DOHH2 (cell line): ENCODE results near the gene MRAP2.

Experiments used
- EZH2phosphoT487 ChIP-seq: fragments of 200-600 bp; sonication (generic); IDR thresholded peaks from 2 replicates; pipeline ENCODE4 v1.6.1; 2017; ENCODE audit warnings: borderline replicate concordance, mild to moderate bottlenecking, antibody characterized with exemption, low read length, moderate library complexity, mixed read lengths
- TF ChIP-seq, protein P1 (sequence below): fragments of 200-600 bp; sonication (generic); IDR thresholded peaks from one replicate; pipeline ENCODE4 v1.5.1; 2014; ENCODE audit warnings: antibody characterized with exemption, mild to moderate bottlenecking, low read depth, low read length; ENCODE audit not compliant: poor library complexity, severe bottlenecking

DNA sequence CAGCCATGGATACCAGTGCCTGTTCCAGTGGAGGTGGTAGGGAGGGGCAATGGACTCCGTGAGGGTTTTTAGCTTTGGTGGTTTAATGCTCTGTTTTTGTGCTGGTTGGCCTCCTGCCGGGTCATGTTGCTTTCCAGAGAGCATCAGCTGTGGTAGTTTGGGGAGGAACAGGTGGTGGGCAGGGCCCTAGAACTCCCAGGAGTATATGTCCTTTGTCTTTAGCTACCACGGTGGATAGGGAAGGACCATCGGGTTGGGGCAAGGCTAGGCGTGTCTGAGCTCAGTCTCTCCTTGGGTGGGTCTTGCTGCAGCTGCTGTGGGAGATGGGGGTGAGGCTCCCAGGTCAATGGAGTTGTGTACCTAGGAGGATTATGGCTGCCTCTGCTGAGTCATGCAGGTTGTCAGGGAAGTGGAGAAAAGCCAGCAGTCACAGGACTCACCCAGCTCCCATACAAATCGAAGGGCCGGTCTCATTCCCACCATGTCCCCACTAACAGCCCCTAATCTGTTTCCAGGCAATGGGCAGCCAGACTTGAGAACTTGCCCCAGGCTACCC, 38.9 kb downstream of the MRAP2 start:
- no peak for TF ChIP-seq EZH2phosphoT487
- TF ChIP-seq, protein P1, sequence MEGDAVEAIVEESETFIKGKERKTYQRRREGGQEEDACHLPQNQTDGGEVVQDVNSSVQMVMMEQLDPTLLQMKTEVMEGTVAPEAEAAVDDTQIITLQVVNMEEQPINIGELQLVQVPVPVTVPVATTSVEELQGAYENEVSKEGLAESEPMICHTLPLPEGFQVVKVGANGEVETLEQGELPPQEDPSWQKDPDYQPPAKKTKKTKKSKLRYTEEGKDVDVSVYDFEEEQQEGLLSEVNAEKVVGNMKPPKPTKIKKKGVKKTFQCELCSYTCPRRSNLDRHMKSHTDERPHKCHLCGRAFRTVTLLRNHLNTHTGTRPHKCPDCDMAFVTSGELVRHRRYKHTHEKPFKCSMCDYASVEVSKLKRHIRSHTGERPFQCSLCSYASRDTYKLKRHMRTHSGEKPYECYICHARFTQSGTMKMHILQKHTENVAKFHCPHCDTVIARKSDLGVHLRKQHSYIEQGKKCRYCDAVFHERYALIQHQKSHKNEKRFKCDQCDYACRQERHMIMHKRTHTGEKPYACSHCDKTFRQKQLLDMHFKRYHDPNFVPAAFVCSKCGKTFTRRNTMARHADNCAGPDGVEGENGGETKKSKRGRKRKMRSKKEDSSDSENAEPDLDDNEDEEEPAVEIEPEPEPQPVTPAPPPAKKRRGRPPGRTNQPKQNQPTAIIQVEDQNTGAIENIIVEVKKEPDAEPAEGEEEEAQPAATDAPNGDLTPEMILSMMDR: no peak
